ENCODE results near the gene OXTR.
A peak's percentile ranks its signal among the peaks of the same experiment; 100 is the strongest.

The OXTR gene

DNA sequence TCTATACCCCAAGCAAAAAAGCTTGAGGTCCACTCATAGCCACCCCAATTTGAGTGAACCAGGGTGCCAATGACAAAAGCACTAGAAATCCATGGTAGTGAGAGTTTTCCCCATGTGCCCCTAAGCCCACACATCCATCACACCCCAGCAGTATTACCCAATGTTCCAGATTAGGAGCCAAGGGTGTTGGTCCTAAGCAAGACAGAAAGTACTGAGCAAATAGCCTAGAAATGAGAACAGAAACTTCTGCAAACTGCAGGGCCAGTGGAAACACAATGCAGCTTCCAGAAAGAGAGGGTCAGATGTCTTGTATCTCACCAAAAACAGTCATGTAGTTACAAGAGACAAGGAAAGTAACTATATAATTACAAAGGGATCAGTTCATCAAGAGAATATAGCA is 10.9 kb upstream of the OXTR start:
- TF ChIP-seq CTCF (conservative IDR thresholded peaks at IDR 0.05; ENCODE audit: control insufficient read depth, insufficient read depth, low read depth, low read length), result no peak
- no peak for DNase-seq (ENCODE audit: low read depth)
- no peak overlapping the region for H3K4me3 ChIP-seq (ENCODE audit: control insufficient read depth, low read depth, low read length)

GRCh38 chr3:8778475-8778874 is 9.1 kb upstream of the OXTR start:
- TF ChIP-seq CTCF (conservative IDR thresholded peaks at IDR 0.05; ENCODE audit: control insufficient read depth, insufficient read depth, low read depth, low read length), result no peak

DNA sequence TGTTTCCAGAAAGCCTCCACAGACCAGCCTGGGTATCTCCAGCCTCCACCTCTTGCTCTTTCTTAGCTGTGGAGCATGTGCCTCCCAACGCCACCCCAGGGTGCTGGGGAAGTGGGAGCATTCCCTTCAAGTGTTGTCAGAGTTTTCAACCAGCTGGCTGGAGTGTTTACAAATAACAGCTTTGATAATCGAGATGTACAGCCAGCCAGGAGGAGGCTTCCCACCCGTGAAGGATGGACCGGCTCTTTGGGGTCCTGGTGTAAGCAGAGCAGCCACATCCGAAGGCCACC is 8.5 kb upstream of the OXTR start:
- no peak for TF ChIP-seq CTCF (conservative IDR thresholded peaks at IDR 0.05; ENCODE audit: control insufficient read depth, insufficient read depth, low read depth, low read length)
- DNase-seq (ENCODE audit: low read depth), result no peak
- H3K4me3 ChIP-seq (ENCODE audit: control insufficient read depth, low read depth, low read length), result no peak overlapping the region

More at GRCh38 chr3:8778475-8778874, 9.1 kb upstream of the OXTR start:
- H3K4me3 ChIP-seq (ENCODE audit: control insufficient read depth, low read depth, low read length), result no peak overlapping the region
- DNase-seq (ENCODE audit: low read depth), result no peak

- TF ChIP-seq CTCF (conservative IDR thresholded peaks at IDR 0.05; ENCODE audit: control insufficient read depth, insufficient read depth, low read depth, low read length), result no peak
- no peak for DNase-seq (ENCODE audit: low read depth)
- H3K4me3 ChIP-seq (ENCODE audit: control insufficient read depth, low read depth, low read length), result no peak overlapping the region
Observed at GRCh38 chr3:8777201-8777977, 8.0 kb upstream of the OXTR start.

DNA sequence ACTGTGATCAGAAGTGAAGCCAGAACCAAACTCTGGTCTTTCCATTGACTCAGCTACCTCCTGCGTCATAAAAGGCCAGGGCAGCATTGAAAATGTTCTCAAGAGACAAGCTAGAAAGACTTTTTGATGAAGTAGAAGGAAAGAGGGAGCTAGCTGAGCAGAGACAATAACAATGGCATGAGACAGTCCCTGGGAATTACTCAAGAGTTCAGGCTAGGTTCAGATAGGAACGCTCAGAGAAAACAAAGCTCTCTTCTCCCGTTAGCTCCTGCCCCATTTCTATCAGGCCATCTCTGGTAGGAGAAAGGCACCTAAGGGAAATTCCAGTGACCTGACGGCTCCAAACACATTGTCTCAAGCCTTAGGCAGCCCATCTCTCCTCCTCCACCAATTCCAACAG is 7.0 kb upstream of the OXTR start:
- H3K4me3 ChIP-seq (ENCODE audit: control insufficient read depth, low read depth, low read length), result no peak overlapping the region
- peak; percentile 79 for DNase-seq (ENCODE audit: low read depth)
- TF ChIP-seq CTCF (conservative IDR thresholded peaks at IDR 0.05; ENCODE audit: control insufficient read depth, insufficient read depth, low read depth, low read length), result no peak

GRCh38 chr3:8775602-8776001 is 6.2 kb upstream of the OXTR start:
- TF ChIP-seq CTCF (conservative IDR thresholded peaks at IDR 0.05; ENCODE audit: control insufficient read depth, insufficient read depth, low read depth, low read length), result no peak
- no peak for DNase-seq (ENCODE audit: low read depth)
- no peak overlapping the region for H3K4me3 ChIP-seq (ENCODE audit: control insufficient read depth, low read depth, low read length)

DNA sequence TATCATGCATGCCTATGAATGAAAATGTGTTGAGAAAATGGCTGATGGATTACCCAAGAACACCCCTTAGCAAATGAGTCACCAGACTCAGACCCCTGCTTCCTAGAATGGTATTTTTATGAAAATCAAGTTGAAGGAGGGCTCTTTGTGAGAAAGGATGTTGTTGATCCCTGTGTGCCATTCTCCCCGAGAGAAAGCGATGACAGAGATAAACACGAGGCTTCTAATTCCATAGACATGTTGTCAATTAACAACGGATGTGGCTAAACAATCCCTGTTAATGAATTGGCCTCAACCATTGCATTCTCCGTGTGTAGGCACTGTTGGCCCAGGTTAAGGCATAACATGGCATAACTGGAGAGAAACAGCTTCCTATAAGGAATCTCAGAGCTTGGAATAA is 5.8 kb upstream of the OXTR start:
- TF ChIP-seq CTCF (conservative IDR thresholded peaks at IDR 0.05; ENCODE audit: control insufficient read depth, insufficient read depth, low read depth, low read length), result no peak
- H3K4me3 ChIP-seq (ENCODE audit: control insufficient read depth, low read depth, low read length), result no peak overlapping the region
- DNase-seq (ENCODE audit: low read depth), result no peak

All from fibroblast of mammary gland (primary cell).